ENCODE data around the gene KLF5. TPM values are rescaled to one million over a fixed set of nuclear protein-coding genes. Genes with fewer than 3 reads are reported as not detected.

KLF5 gene
- total RNA-seq, 1 experiment from 2014 or later = 2.2 TPM

GRCh38 chr13:73092829-73093228 lies 34.0 kb downstream of the KLF5 start:
- no peak overlapping the region for H4K5ac ChIP-seq (ENCODE audit: insufficient read length, low read depth, low read length)
- no peak overlapping the region for H2BK5ac ChIP-seq (ENCODE audit: insufficient read length, low read length)
- no peaks in the 10 kb centered on the region for H3K9me3 ChIP-seq (ENCODE audit: control insufficient read depth, low read depth, low read length)
- no peak overlapping the region for H3K18ac ChIP-seq (ENCODE audit: insufficient read length, low read depth, low read length)
- Mint-ChIP-seq H3K27me3 (ENCODE audit: low read depth) (no peaks in the 10 kb centered on the region; the same call in 1 of the 2 replicates), H3K36me3 (ENCODE audit: insufficient read depth in 1 of 3, low read depth in 3 of 3) (peaks cover 5 to 24% (median 11%) of the 10 kb centered on the region in 3 experiments; a peak in 5 of 7 replicates), H3K27ac (no peak overlapping the region), H3K4me1 (peaks cover 3 to 6% of the 10 kb centered on the region in 2 experiments; a peak in 1 of 4 replicates), H3K4me3 (no peak overlapping the region), H3K9me3 (peaks cover 15 to 16% of the 10 kb centered on the region in 2 experiments; a peak in 4 of 5 replicates)
- H3K4ac ChIP-seq (ENCODE audit: low read depth, low read length) = no peak overlapping the region
- H3K14ac ChIP-seq (ENCODE audit: insufficient read depth, low read length) = no peak overlapping the region
- H3K23ac ChIP-seq (ENCODE audit: insufficient read length, low read depth, low read length) = no peak overlapping the region
- TF ChIP-seq CTCF (conservative IDR thresholded peaks at IDR 0.05) = no peak
- H3T11ph ChIP-seq (ENCODE audit: low read length) = no peak overlapping the region
- H4K20me1 ChIP-seq (ENCODE audit: control insufficient read depth, insufficient read depth, insufficient read length) = no peaks in the 10 kb centered on the region
- no peak overlapping the region for H2BK12ac ChIP-seq (ENCODE audit: insufficient read length, low read depth, low read length)
- H4K8ac ChIP-seq (replicated peaks; ENCODE audit: insufficient read length, low read depth, low read length) = no peak overlapping the region
- H2BK20ac ChIP-seq (ENCODE audit: low read depth, low read length, poor library complexity, severe bottlenecking) = no peak overlapping the region
- no peak overlapping the region for H2BK120ac ChIP-seq (ENCODE audit: low read depth, low read length, poor library complexity, severe bottlenecking)
- H3K56ac ChIP-seq (ENCODE audit: insufficient read length, low read depth, low read length) = no peak overlapping the region
- H3K4me1 ChIP-seq (ENCODE audit: insufficient read depth, low read length) = no peaks in the 10 kb centered on the region
- no peak overlapping the region for H2AK5ac ChIP-seq (ENCODE audit: insufficient read length, low read length)
- H2BK15ac ChIP-seq (ENCODE audit: low read depth, low read length) = no peak overlapping the region
- H2AFZ ChIP-seq (ENCODE audit: low read length) = no peak overlapping the region
- no peak overlapping the region for H3K9ac ChIP-seq (ENCODE audit: extremely low read depth, insufficient read length, low read length)
- no peaks in the 10 kb centered on the region for H3K79me2 ChIP-seq (ENCODE audit: insufficient read depth, low read length)
- H3K79me1 ChIP-seq (ENCODE audit: insufficient read depth, low read depth, low read length, poor library complexity, severe bottlenecking) = no peaks in the 10 kb centered on the region
- no peak for DNase-seq
- no peaks in the 10 kb centered on the region for H3K23me2 ChIP-seq (ENCODE audit: insufficient read length, low read depth, low read length, poor library complexity, severe bottlenecking)
- H3K4me2 ChIP-seq (ENCODE audit: insufficient read depth, insufficient read length, low read length) = no peak overlapping the region
- H3K27ac ChIP-seq (ENCODE audit: insufficient read length, low read depth, low read length) = no peak overlapping the region
- no peaks in the 10 kb centered on the region for H3K27me3 ChIP-seq (ENCODE audit: insufficient read depth, low read length)
- no peak overlapping the region for H4K91ac ChIP-seq (ENCODE audit: insufficient read length, low read depth, low read length)

All from H9 (cell line).